Stomach (tissue), 9 donors: ENCODE data around the gene C1QL1. TPM values are rescaled to one million over a fixed set of nuclear protein-coding genes. Genes with fewer than 3 reads are reported as not detected.

Experiments
- DNase-seq, 2 donors: peaks; one replicate each; pipeline versions ENCODE4 v3.0.0 to v3.0.0-alpha.2; 2013 to 2019
- H3K27ac ChIP-seq, 5 donors: fragments of 200-600 bp in 4 of 5; sonication (generic) in 4 of 5; one replicate each; pipeline ENCODE4 v1.5.1; 2013 to 2019; ENCODE audit warnings: mild to moderate bottlenecking in 1 of 5, moderate library complexity in 1 of 5
- H3K27me3 ChIP-seq, 3 donors: fragments of 200-600 bp; sonication (generic); one replicate each; pipeline ENCODE4 v1.5.1; 2017 to 2019; ENCODE audit warnings: mixed run types in 1 of 3
- H3K36me3 ChIP-seq, 4 donors: fragments of 200-600 bp; sonication (generic); 1 replicate in 3 of 4; 2 replicates in 1 of 4; pipeline ENCODE4 v1.5.1; 2016 to 2019
- H3K4me1 ChIP-seq, 4 donors: fragments of 200-600 bp; sonication (generic); one replicate each; pipeline ENCODE4 v1.5.1; 2016 to 2019
- H3K4me3 ChIP-seq, 4 donors: fragments of 200-600 bp; sonication (generic) in 3 of 4; one replicate each; pipeline ENCODE4 v1.5.1; 2016 to 2019; ENCODE audit warnings: mild to moderate bottlenecking in 1 of 4
- H3K9me3 ChIP-seq, 4 donors: fragments of 200-600 bp; sonication (generic); one replicate each; pipeline ENCODE4 v1.5.1; 2016 to 2019
- CTCF ChIP-seq, 7 experiments: fragments of 450-650 bp in 4 of 7; fragments of 200-600 bp in 3 of 7; sonication (generic) in 3 of 7; IDR thresholded peaks; one replicate each; pipeline ENCODE4 v1.5.1; 2016 to 2019; ENCODE audit warnings: antibody characterized with exemption in 7 of 7, control low read depth in 2 of 7, mild to moderate bottlenecking in 1 of 7
- EP300 ChIP-seq: sonication (generic); formaldehyde crosslinking; IDR thresholded peaks from one replicate; pipeline ENCODE4 v1.6.1; 2017; ENCODE audit warnings: antibody characterized with exemption
- POLR2A ChIP-seq, 4 donors: fragments of 450-650 bp; IDR thresholded peaks; one replicate each; pipeline ENCODE4 v1.6.1; 2016; ENCODE audit warnings: antibody characterized with exemption in 4 of 4, control low read depth in 2 of 4, mild to moderate bottlenecking in 1 of 4, moderate library complexity in 1 of 4
- POLR2AphosphoS5 ChIP-seq, 3 donors: sonication (generic); formaldehyde crosslinking; IDR thresholded peaks; one replicate each; pipeline ENCODE4 v1.6.1; 2016; ENCODE audit warnings: antibody characterized with exemption in 3 of 3
- WGBS, 5 donors: extraction: QIAGEN DNeasy Blood & Tissue Kit in 3 of 5; methylation state at CpG; one replicate each; pipeline versions ENCODE4 v1.1.5 to v1.1.7; 2013 to 2018; 5-methylcytosine and 5-hydroxymethylcytosine counted together
- intact Hi-C: fragments of 100-400 bp; cut with DNase I; formaldehyde crosslinking; loops from one replicate; pipeline ENCODE4 v1.15.1; 2023; ENCODE audit warnings: low total_unique reads
- polyA plus RNA-seq, 3 donors: library from polyadenylated mRNA; stranded (reverse); fragments of 200-250 nt; gene quantifications; one replicate each; pipeline ENCODE4 v1.2.3, GENCODE V29; 2013
- total RNA-seq, 5 donors: library from RNA; depleted of rRNA; stranded (reverse); fragments of >200 nt; gene quantifications; one replicate each; pipeline versions ENCODE4 v1.1.0 to v1.2.3, GENCODE V29; 2014 to 2016
- donor health status: healthy with polysubstance abuse.
- donor health status: Bipolar disorder and iron deficiency.
- donor health status: healthy.

C1QL1 gene
- total and polyA plus RNA-seq, 8 donors = 2.2 to 16.3 (median 5.2) TPM; not detected in 1

GRCh38 chr17:45006927-45007461, 38.9 kb upstream of the C1QL1 start:
- Histone ChIP-seq H3K27ac (no peak overlapping the region), H3K9me3 (no peaks in the 10 kb centered on the region), H3K36me3 (no peaks in the 10 kb centered on the region), H3K27me3 (peaks cover 0 to 18% (median 0%) of the 10 kb centered on the region in 3 donors), H3K4me3 (no peak overlapping the region), H3K4me1 (no peaks in the 10 kb centered on the region)
- 25 to 38% (median 31%) methylated on average over 10 of the region's 10 CpGs for WGBS, 5 donors
- TF ChIP-seq POLR2A (IDR thresholded peaks at IDR 0.05) = no peak
- no peak for TF ChIP-seq EP300
- TF ChIP-seq CTCF (IDR thresholded peaks at IDR 0.05) = no peak
- TF ChIP-seq POLR2AphosphoS5 (IDR thresholded peaks at IDR 0.05) = no peak
- DNase-seq = peak in 1 of 2 donors; percentile 36
- intact Hi-C loops = no loop called here

DNA sequence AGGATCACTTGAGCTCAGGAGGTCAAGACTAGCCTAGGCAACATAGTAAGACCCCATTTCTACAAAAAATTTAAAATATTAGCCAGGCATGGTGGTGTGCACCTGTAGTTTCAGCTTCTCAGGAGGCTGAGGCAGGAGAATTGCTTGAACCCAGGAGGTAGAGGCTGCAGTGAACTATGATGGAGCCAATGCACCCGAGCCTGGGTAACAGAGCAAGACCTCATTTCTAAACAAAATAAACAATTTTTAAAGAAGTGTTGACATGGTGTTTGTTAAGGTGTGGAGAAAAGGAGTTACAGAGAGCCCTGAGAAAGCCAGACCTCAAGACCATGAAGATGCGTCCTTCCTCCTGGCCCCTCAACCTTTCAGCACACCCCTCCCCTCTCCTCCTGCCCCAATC, 37.6 kb upstream of the C1QL1 start:
- Histone ChIP-seq H3K27me3 (peaks cover 0 to 18% (median 0%) of the 10 kb centered on the region in 3 donors), H3K4me1 (no peaks in the 10 kb centered on the region), H3K9me3 (no peaks in the 10 kb centered on the region), H3K4me3 (no peak overlapping the region), H3K27ac (no peak overlapping the region), H3K36me3 (no peaks in the 10 kb centered on the region)
- DNase-seq = no peak
- TF ChIP-seq CTCF (IDR thresholded peaks at IDR 0.05) (no peak), EP300 (no peak), POLR2AphosphoS5 (IDR thresholded peaks at IDR 0.05) (no peak), POLR2A (IDR thresholded peaks at IDR 0.05) (no peak)
- intact Hi-C loops = no loop called here
- WGBS, 5 donors = 69 to 79% (median 74%) methylated on average over 2 of the region's 2 CpGs

DNA sequence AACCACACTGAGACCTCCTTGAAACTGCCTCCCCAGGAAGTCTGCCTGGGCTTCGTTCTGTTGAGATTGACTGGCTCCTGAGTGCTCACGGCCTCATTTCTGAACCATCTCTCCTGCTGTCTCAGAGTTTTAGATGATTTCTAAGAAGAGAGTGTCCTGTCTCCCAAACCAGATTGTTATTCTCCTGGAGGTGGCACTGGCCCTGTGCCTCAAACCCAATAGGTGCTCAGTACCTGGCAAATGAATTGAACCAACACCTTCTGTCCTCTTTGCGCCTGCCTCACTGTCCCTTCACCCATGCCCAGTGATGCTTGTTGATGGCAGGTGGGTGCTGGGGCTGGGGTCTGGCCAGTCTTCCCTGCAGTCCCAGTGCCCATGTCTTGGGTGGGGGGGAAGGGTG, 36.3 kb upstream of the C1QL1 start:
- no peak for DNase-seq
- Histone ChIP-seq H3K27me3 (peaks cover 0 to 13% (median 0%) of the 10 kb centered on the region in 3 donors), H3K27ac (no peak overlapping the region), H3K9me3 (peaks cover 0 to 6% (median 3%) of the 10 kb centered on the region in 4 donors), H3K4me3 (no peak overlapping the region), H3K36me3 (no peaks in the 10 kb centered on the region), H3K4me1 (no peaks in the 10 kb centered on the region)
- TF ChIP-seq EP300 (no peak), POLR2AphosphoS5 (IDR thresholded peaks at IDR 0.05) (no peak), POLR2A (IDR thresholded peaks at IDR 0.05) (no peak), CTCF (IDR thresholded peaks at IDR 0.05) (no peak)
- WGBS, 5 donors = 78 to 90% (median 85%) methylated on average over 3 of the region's 3 CpGs
- intact Hi-C loops = no loop called here

- no peak for TF ChIP-seq CTCF (IDR thresholded peaks at IDR 0.05)
- TF ChIP-seq POLR2AphosphoS5 (IDR thresholded peaks at IDR 0.05) = no peak
- TF ChIP-seq POLR2A (IDR thresholded peaks at IDR 0.05) = no peak
- TF ChIP-seq EP300 = no peak
- DNase-seq = no peak
- intact Hi-C loops = no loop called here
- WGBS, 5 donors = 46 to 58% (median 55%) methylated on average over 8 of the region's 8 CpGs
- Histone ChIP-seq H3K9me3 (peaks cover 0 to 10% (median 5%) of the 10 kb centered on the region in 4 donors), H3K27me3 (peaks cover 0 to 8% (median 0%) of the 10 kb centered on the region in 3 donors), H3K4me3 (no peak overlapping the region), H3K36me3 (no peaks in the 10 kb centered on the region), H3K27ac (no peak overlapping the region), H3K4me1 (no peaks in the 10 kb centered on the region)
Observed at GRCh38 chr17:45003877-45004276, 35.8 kb upstream of the C1QL1 start.
